Jurkat, Clone E6-1 (cell line): Measurements from ENCODE around the gene TBX15.
A peak's percentile ranks its signal among the peaks of the same experiment; 100 is the strongest.
"Not testable (repeated sequence)": the region's sequence is repeated elsewhere in the genome, so short reads cannot be mapped to it uniquely, and the experiment has no call there.

Experiments
- DNase-seq: peaks from one replicate; pipeline ENCODE4 v3.0.0-alpha.2; 2011; ENCODE audit warnings: low read depth, low spot score
- H3K4me3 ChIP-seq: 2 replicates; pipeline ENCODE4 v1.5.1; 2011; ENCODE audit warnings: mild to moderate bottlenecking, low read length, control low read depth, moderate library complexity

Gene TBX15

GRCh38 chr1:118944133-118944532, 44.0 kb downstream of the TBX15 start:
- DNase-seq = no peak
- H3K4me3 ChIP-seq = no peak overlapping the region

DNA sequence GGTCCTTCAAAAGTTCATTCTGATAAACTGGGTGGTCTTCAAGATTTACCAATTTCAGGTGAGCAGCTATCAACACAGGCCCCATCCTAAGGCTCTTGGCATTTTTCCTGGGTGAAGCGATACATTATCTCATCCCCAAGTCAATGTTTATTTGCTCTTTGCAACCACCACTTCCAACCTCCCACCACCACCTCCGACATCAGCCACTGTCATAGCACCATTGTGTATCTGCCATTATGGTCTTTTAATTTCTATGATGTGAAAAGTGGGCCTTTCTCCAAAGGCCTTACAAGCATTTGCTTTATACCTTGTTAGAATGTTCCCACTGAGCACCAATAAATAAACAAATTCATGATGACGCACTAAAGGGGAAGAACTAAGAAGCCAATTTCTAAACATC, 47.2 kb downstream of the TBX15 start:
- no peak for DNase-seq
- H3K4me3 ChIP-seq = no peak overlapping the region

DNA sequence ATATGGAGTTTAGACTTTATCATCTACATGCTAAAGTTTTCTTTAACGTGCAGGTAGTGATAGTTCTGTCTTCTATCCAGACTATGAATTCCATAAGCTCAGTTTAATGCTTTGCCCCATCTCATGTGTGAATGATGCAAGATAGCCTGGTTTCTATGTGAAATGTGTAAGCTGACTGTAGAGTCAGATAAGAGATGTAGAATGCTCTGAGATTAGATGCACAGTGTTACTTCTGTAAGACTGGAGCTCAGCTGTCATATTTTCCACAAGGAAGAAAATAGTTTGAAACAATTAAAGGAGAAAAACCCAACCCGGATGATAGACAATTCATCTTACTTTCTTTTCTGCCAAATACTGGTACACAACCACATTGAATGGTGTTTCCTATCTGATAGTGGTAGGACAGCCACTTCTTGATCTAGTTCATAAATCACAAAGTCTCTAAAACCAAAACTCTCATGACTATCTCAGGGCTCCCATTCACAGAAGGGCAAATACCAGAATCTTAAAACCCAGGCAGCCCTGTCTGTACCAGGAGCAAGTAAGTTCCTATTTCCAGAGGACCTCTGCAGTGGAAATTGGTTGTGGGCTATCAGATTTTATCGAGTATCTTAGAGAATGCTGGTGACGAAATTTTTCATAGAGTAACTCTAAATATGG, 50.6 kb downstream of the TBX15 start:
- no peak overlapping the region for H3K4me3 ChIP-seq
- DNase-seq = no peak

GRCh38 chr1:118934706-118935105, 53.4 kb downstream of the TBX15 start:
- no peak for DNase-seq
- H3K4me3 ChIP-seq = no peak overlapping the region

DNA sequence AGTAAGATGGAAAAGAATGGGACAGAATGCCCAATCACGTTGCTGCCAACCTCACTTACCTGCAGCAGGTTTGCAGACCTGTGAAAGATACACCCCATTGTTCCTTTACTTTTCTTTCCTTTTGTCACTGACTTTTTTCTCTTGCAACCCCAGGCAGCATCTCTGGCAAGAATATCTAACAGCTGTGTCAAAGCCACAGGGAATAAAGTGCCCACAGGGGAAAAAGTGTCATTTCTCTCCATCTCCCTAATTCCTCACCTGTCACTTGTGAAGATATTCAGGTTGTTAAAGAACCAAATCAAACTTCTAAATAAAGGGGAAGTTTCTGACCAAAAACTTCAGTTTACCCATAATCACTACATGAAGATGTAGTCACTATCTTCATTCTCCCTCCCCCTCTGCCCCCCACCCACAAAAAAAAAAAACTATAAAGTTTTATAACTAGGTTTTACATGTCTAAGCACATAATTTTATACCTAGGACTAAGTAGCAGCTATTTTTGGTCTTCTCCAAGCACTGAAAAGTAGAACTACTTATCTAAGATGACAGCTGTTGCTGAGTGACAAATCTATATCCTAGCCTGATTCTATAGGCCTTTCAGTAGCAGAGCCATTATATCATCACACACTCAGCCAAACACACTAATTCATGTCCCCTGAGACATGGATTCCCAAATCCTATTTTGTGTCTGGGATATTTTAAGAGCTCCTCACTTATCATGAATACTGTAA, 54.9 kb downstream of the TBX15 start:
- H3K4me3 ChIP-seq = no peak overlapping the region
- no peak for DNase-seq

- no peak overlapping the region for H3K4me3 ChIP-seq
- DNase-seq = no peak
Observed at GRCh38 chr1:118931876-118932275, 56.3 kb downstream of the TBX15 start.

DNA sequence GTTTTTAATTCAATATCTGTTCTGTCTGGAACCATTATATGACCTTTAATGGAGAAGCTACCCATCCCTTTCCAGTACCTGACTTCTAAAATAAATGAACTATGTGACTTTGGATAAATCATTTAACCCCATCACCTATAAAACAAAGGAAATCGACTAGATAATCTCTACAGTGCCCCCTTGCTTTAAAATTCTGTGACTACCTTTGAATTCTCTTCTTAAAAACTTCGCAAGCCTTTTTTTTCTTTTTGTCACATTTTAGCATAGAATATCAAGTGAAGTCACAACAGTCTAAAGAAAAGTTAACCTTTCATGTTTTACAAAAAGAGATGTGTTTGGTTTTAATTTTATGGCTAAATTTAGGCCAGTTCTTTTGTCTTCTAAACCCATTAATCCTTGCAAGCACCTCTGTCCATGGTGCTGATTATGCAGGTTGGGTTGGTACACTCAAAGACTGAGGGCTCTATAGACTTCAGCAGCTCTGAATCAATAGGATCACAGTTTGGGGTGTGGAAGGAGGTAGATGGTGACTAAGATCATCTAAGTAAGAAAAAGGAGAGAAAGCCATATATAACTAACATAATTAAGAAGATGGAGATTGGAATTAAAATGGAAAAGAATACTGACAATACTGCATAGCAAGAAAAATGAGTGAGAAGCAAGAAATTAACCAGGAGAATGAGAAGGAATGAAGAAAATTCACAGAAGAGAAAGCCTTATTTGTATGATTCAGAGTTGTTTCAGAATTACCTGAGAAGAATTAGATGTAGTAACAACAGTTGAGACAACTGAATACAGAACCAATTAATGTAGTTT, 59.2 kb downstream of the TBX15 start:
- DNase-seq = peak; percentile 44
- no peak overlapping the region for H3K4me3 ChIP-seq

DNA sequence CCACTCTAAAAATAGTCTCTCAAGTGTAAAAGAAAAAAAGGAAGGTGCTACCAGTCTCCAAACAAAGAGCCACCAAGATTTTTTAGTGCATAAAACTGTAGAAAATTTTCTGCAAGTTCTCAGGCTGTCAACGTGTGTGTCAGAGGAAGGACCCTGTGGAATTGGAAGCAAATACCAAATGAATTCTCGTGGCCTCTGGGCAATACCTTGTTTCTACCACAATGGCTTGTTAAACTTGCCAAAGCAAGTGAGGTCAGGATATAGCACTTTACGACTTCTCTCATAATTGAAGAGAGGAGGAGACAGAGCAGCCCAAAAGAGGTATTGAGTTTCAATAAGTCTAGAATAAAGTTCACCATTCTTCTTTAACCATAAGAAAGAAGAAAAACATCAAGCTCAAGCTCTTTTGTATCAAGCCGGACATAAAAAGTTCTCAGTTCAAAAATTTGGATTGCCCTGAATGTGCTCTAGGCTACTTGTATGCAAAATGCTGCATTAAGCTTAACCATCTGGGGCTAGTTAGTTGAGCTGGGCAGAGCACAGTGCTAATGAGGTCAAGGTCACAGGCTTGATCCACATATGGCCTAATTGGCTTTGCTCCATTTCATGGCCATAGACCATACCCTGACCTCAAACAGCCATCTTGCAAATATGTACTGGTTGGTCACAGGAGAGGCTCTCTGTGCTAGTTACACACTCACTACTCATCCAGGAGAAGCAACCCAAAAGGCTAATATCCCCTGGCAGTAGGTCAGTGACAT, 60.5 kb downstream of the TBX15 start:
- no peak overlapping the region for H3K4me3 ChIP-seq
- DNase-seq = no peak

DNA sequence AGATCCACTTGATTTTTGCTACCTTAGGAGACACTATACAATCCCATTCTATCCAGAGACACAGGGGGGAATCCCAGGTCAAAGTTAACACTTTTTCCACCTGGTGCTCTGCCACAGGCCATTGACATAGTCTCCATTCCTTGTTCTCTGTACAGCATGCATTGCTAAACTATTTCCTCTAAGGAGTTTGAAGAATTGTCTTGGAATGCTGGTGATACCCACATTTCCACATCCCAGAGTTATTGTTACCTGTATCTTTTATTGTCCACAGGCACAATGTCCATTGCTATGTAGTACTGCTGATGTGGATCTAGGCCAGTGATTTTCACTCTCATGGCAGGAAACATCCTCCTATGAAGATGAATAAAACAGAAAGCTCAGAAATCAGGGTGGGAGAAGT, 61.9 kb downstream of the TBX15 start:
- no peak overlapping the region for H3K4me3 ChIP-seq
- no peak for DNase-seq

DNA sequence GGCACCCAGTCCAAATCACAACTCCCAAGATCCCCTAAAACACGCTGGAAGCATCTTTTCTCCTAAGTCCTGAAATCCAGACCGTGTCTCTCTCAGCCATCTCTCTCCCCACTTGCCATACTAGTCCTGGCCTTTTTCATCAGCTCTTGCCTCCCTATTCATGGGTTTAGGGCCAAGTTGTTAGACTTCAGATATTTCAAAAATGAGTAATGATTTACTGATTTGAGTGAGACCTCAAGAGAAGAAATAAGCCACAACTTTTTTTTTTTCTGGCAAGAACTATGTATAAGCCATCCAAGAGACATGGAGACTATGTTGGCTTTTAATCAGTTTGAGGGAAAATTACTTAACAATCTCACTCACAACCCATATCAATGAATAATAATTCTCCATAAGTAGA, 62.5 kb downstream of the TBX15 start:
- no peak overlapping the region for H3K4me3 ChIP-seq
- no peak for DNase-seq

DNA sequence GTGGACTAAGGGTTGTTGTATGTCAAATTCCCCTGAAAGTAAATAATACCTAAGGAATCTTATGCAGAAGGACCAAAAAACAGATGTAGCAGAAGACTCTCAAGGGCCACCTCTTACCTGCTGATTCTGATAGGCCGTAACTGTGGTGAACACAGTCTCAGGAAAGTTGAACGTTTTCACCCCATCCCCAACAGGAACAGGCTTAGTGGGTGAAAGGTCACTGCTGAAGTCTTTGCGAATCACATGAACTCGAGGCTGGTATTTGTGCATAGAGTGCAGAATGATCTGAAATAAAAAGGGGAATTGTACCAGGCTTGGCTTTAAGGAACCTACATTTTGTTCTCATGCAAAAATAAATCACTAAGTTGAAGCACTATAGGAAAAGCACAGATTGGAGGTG, 64.8 kb downstream of the TBX15 start:
- no peak for DNase-seq
- H3K4me3 ChIP-seq = no peak overlapping the region

DNA sequence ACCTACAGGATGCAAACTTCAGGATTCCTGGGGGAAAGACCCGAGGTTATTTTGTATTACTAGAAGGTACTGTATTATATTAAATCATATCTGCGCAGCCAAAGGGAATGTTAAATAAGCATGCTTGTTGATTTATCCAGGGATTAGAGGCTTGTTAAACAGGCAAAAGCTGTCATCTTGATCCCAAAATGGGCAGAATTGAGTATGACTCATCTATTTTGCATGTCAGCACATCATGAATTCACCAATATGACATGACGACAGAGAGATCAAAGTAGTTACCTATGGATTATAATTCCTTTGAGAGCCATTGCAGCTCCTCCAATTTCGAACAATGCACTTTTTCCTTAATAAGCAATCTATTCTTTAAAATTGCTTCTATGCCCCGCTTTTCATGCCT, 66.1 kb downstream of the TBX15 start:
- DNase-seq = no peak
- no peak overlapping the region for H3K4me3 ChIP-seq

GRCh38 chr1:118920124-118920717, 67.9 kb downstream of the TBX15 start:
- H3K4me3 ChIP-seq = no peak overlapping the region
- DNase-seq = no peak

- no peak overlapping the region for H3K4me3 ChIP-seq
- no peak for DNase-seq
Observed at GRCh38 chr1:118918940-118919259, 69.2 kb downstream of the TBX15 start.

- H3K4me3 ChIP-seq = no peak overlapping the region
- no peak for DNase-seq
Observed at GRCh38 chr1:118918230-118918939, 69.8 kb downstream of the TBX15 start.

DNA sequence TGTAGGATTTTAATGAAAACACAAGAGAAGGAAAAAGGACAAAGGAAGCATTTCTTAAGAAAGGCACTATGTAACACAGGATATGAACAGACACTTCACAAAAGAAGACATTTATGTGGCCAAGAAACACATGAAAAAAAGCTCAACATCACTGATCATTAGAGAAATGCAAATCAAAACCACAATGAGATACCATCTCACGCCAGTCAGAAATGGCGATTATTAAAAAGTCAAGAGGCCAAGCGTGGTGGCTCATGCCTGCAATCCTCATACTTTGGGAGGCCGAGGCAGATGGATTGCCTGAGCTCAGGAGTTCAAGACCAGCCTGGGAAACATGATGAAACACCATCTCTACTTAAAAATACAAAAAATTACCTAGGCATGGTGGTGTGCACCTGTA, 71.8 kb downstream of the TBX15 start:
- H3K4me3 ChIP-seq, DNase-seq: not testable (repeated sequence)

GRCh38 chr1:118914379-118915161, 73.6 kb downstream of the TBX15 start:
- no peak overlapping the region for H3K4me3 ChIP-seq
- DNase-seq = no peak

DNA sequence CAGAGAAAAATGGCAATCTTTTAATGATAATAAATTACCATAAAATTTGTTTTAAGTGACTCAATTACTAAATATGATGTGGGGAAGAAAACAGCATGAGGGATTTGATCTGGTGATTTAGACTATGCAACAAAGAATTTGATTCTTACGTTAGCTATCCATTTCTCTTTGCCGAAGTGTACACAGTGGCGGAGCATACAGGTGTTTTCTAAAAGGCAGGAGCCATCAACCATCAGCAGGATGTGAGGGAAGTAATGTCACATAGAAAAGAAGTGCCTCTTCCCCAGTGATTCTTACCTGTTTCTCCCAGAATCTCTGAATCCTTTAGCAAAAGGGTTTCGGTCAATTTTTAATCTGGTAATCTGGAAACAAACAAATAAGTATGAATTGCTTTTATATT, 74.3 kb downstream of the TBX15 start:
- DNase-seq = no peak
- H3K4me3 ChIP-seq = no peak overlapping the region
